Measurements from ENCODE around the gene MISP3. TPM values are rescaled to one million over a fixed set of nuclear protein-coding genes. Genes with fewer than 3 reads are reported as not detected.

MISP3 gene
- total and polyA plus RNA-seq, 2 experiments from 2014 or later = 1.9 to 2.4 TPM

DNA sequence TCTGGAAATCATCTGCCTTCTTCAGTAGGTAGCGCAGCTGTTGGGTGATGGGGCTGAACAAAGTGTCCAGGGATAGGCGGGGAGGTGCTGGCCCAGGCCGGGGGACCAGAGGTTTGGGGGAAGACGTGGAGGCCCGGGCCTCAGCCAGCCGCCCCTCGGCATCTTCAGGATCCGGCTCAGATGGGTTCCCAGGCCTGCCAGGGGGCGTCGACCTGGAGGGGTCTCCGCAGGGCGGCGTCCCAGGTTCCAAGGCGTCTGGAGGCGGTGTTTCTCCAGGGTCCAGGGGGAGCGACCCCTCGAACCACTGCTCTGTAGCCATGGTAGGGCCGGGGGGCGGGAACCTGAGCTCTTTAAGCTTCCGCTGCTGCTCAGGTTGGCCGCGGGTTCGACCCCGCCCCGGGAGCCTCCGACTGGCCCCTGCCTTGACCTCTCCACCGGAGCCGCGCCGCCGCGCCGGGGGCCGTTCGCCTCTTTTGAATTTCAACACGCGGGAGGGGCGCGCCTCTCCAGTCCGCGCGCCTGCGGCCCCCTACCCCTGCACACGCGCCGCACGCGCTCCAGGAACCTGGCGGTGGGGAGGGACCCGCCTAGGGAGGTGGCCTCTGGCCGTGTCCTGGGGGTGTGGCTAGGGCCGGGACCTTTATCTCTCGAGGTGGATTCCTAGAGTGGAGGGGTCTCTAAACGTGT, 12.9 kb downstream of the MISP3 start, which contains the start of gene C19orf67:
TSS of gene C19orf67 (minus strand) at position 475 of the 687 bp plus-strand sequence. CDS start at position 319, 156 bp downstream.
- Mint-ChIP-seq H3K27ac (no peak within 1 kb of the TSS), H3K4me3 (peak within 1 kb of the TSS; percentile 52), H3K27me3 (ENCODE audit: insufficient read depth, low read depth, poor library complexity) (peaks cover 7% of the 10 kb centered on the region), H3K9me3 (no peaks in the 10 kb centered on the region), H3K36me3 (ENCODE audit: low read depth) (peaks cover 16% of the 10 kb centered on the region), H3K4me1 (peaks cover 7% of the 10 kb centered on the region)
- Histone ChIP-seq H3K4me3 (peak within 1 kb of the TSS; percentile 63), H2AFZ (peak within 1 kb of the TSS; percentile 86), H3K9me2 (ENCODE audit: insufficient read depth) (no peaks in the 10 kb centered on the region), H3K36me3 (ENCODE audit: insufficient read depth) (peaks cover 9% of the 10 kb centered on the region; the same call in 1 of the 2 replicates), H4K20me1 (replicated peaks; ENCODE audit: insufficient read depth) (0 out of 2 replicates have a peak, but pooled peaks cover 6% of the 10 kb centered on the region), H3K27ac (ENCODE audit: low read depth) (no peak within 1 kb of the TSS), H3K79me2 (replicated peaks; ENCODE audit: insufficient read depth) (no peaks in the 10 kb centered on the region), H3F3A (replicated peaks; ENCODE audit: low read depth) (peaks cover 25% of the 10 kb centered on the region), H3K4me2 (peak within 1 kb of the TSS; percentile 85), H3K27me3 (ENCODE audit: insufficient read depth) (peaks cover 44% of the 10 kb centered on the region), H3K4me1 (ENCODE audit: insufficient read depth) (peaks cover 10% of the 10 kb centered on the region; the same call in 1 of the 2 replicates)
- DNase-seq (ENCODE audit: low spot score) (peak; percentile 70), ATAC-seq (peak; percentile 47)
- peak; percentile 1 for TF ChIP-seq EZH2 (IDR thresholded peaks at IDR 0.05; ENCODE audit: low read depth, unreplicated experiment)
- TF ChIP-seq JUNB (IDR thresholded peaks at IDR 0.05; ENCODE audit: unreplicated experiment) = no peak

DNA sequence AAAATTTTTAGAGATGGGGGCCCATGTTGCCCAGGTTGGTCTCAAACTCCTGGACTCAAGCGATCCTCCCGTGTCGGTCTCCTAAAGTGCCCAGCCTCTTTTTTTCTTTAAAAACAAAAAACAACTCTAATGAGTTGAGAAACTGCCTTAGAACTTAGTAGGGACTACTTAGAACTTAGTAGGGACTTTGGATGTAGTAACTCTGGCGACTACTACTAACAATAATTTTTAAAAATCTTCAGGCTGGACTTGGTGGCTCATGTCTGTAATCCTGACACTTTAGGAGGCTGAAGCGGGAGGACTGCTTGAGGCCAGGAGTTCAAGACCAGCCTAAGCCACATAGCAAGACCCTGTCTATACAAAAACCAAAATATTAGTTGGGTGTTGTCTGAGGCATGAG, 13.5 kb downstream of the MISP3 start:
- no peak for TF ChIP-seq EZH2 (IDR thresholded peaks at IDR 0.05; ENCODE audit: low read depth, unreplicated experiment)
- TF ChIP-seq EZH2phosphoT487 (IDR thresholded peaks at IDR 0.05; ENCODE audit: unreplicated experiment) = no peak
- TF ChIP-seq, protein P1, sequence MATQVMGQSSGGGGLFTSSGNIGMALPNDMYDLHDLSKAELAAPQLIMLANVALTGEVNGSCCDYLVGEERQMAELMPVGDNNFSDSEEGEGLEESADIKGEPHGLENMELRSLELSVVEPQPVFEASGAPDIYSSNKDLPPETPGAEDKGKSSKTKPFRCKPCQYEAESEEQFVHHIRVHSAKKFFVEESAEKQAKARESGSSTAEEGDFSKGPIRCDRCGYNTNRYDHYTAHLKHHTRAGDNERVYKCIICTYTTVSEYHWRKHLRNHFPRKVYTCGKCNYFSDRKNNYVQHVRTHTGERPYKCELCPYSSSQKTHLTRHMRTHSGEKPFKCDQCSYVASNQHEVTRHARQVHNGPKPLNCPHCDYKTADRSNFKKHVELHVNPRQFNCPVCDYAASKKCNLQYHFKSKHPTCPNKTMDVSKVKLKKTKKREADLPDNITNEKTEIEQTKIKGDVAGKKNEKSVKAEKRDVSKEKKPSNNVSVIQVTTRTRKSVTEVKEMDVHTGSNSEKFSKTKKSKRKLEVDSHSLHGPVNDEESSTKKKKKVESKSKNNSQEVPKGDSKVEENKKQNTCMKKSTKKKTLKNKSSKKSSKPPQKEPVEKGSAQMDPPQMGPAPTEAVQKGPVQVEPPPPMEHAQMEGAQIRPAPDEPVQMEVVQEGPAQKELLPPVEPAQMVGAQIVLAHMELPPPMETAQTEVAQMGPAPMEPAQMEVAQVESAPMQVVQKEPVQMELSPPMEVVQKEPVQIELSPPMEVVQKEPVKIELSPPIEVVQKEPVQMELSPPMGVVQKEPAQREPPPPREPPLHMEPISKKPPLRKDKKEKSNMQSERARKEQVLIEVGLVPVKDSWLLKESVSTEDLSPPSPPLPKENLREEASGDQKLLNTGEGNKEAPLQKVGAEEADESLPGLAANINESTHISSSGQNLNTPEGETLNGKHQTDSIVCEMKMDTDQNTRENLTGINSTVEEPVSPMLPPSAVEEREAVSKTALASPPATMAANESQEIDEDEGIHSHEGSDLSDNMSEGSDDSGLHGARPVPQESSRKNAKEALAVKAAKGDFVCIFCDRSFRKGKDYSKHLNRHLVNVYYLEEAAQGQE (IDR thresholded peaks at IDR 0.05; ENCODE audit: unreplicated experiment) = no peak
- TF ChIP-seq, protein P2, sequence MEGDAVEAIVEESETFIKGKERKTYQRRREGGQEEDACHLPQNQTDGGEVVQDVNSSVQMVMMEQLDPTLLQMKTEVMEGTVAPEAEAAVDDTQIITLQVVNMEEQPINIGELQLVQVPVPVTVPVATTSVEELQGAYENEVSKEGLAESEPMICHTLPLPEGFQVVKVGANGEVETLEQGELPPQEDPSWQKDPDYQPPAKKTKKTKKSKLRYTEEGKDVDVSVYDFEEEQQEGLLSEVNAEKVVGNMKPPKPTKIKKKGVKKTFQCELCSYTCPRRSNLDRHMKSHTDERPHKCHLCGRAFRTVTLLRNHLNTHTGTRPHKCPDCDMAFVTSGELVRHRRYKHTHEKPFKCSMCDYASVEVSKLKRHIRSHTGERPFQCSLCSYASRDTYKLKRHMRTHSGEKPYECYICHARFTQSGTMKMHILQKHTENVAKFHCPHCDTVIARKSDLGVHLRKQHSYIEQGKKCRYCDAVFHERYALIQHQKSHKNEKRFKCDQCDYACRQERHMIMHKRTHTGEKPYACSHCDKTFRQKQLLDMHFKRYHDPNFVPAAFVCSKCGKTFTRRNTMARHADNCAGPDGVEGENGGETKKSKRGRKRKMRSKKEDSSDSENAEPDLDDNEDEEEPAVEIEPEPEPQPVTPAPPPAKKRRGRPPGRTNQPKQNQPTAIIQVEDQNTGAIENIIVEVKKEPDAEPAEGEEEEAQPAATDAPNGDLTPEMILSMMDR (conservative IDR thresholded peaks at IDR 0.05; ENCODE audit: low read depth in 2 of 2) = no peak
- no peak for TF ChIP-seq ZNF331 (CRISPR knock-in tag; IDR thresholded peaks at IDR 0.05; ENCODE audit: low read depth)
- peaks cover 8% of the 10 kb centered on the region; the same call in 1 of the 2 replicates for H3K4me1 ChIP-seq (ENCODE audit: insufficient read depth)
- peaks cover 7% of the 10 kb centered on the region for H3K4me1 Mint-ChIP-seq
- DNase-seq (ENCODE audit: low spot score) (no peak), ATAC-seq (no peak)
- H3K79me2 ChIP-seq (replicated peaks; ENCODE audit: insufficient read depth) = no peaks in the 10 kb centered on the region
- peaks cover 24% of the 10 kb centered on the region for H3F3A ChIP-seq (replicated peaks; ENCODE audit: low read depth)
- peak overlapping the region; percentile 63 for H3K4me3 ChIP-seq
- peaks cover 9% of the 10 kb centered on the region; the same call in 1 of the 2 replicates for H3K36me3 ChIP-seq (ENCODE audit: insufficient read depth)
- peak overlapping the region; percentile 85 for H3K4me2 ChIP-seq
- H3K27me3 ChIP-seq (ENCODE audit: insufficient read depth) = peaks cover 44% of the 10 kb centered on the region
- H3K9me2 ChIP-seq (ENCODE audit: insufficient read depth) = no peaks in the 10 kb centered on the region
- peaks cover 7% of the 10 kb centered on the region for H3K27me3 Mint-ChIP-seq (ENCODE audit: insufficient read depth, low read depth, poor library complexity)
- H3K27ac ChIP-seq (ENCODE audit: low read depth) = no peak overlapping the region
- H2AFZ ChIP-seq = peak overlapping the region; percentile 86
- 0 out of 2 replicates have a peak, but pooled peaks cover 6% of the 10 kb centered on the region for H4K20me1 ChIP-seq (replicated peaks; ENCODE audit: insufficient read depth)
- no peaks in the 10 kb centered on the region for H3K9me3 Mint-ChIP-seq
- no peak overlapping the region for H3K27ac Mint-ChIP-seq
- peak overlapping the region; percentile 43 for H3K4me3 Mint-ChIP-seq
- H3K36me3 Mint-ChIP-seq (ENCODE audit: low read depth) = peaks cover 16% of the 10 kb centered on the region

Data from GM23338 (cell line).